C4-2B (cell line): ENCODE measurements around the gene PTGDS.

Experiments
- H3K27ac ChIP-seq: fragments of 450-650 bp; 2 replicates; pipeline ENCODE4 v1.5.1; 2017
- ZFX ChIP-seq: fragments of 450-650 bp; IDR thresholded peaks from 2 replicates; pipeline ENCODE4 v1.6.1; 2017
- TF ChIP-seq, protein P1 (sequence below): fragments of 450-650 bp; conservative IDR thresholded peaks from 2 replicates; pipeline ENCODE4 v1.5.1; 2017; ENCODE audit warnings: mild to moderate bottlenecking

Gene PTGDS

DNA sequence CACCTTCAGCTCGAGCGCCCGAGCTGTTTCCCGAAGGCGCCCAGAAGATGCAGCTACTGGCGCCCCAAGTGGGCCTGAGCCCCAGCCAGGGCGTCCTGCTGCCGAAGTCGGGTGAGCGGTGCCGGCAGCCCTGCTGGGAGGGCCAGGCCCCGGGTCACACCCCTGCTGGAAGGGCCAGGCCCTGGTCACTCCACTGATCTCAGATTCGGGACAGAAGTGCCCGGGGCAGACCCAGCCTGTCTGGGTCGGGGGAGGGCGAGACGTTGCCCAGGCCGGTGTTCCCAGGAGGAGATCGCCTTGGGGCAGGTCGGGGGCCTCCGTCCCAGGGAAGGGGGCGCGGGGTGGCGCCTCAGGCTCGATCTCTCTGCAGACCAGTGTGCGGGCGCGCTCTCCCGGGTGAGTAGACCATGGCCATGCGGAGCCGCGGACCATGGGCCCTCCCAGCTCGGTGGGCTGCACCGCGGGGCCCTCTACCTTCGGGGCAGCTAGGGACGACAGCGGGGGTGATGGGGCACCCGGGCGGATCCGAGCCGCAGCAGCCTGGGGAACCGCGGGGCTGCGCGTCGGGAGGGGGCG, 7.8 kb downstream of the PTGDS start:
- no peak for TF ChIP-seq ZFX
- TF ChIP-seq, protein P1, sequence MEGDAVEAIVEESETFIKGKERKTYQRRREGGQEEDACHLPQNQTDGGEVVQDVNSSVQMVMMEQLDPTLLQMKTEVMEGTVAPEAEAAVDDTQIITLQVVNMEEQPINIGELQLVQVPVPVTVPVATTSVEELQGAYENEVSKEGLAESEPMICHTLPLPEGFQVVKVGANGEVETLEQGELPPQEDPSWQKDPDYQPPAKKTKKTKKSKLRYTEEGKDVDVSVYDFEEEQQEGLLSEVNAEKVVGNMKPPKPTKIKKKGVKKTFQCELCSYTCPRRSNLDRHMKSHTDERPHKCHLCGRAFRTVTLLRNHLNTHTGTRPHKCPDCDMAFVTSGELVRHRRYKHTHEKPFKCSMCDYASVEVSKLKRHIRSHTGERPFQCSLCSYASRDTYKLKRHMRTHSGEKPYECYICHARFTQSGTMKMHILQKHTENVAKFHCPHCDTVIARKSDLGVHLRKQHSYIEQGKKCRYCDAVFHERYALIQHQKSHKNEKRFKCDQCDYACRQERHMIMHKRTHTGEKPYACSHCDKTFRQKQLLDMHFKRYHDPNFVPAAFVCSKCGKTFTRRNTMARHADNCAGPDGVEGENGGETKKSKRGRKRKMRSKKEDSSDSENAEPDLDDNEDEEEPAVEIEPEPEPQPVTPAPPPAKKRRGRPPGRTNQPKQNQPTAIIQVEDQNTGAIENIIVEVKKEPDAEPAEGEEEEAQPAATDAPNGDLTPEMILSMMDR, result no peak
- no peak overlapping the region for H3K27ac ChIP-seq

DNA sequence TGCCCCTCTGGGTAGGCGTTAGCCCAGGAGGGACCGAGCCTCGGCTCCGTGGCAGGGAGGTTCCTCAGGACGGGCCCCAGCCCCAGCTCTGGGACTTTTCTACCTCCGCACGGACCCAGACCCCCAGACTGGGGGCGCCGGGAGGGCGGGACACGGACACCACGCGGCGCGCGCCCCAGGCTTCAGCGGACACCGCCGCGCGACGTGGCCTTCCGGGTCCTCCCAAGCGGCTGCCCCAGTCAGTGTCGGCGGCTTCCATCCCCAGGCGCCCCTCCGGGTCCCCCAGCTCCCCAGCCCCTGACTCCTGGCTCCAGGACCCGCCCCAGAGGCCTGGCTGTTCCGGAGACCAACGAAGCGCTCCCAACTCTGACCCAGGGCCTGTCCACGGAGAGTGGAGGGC, 8.5 kb downstream of the PTGDS start:
- no peak for TF ChIP-seq ZFX
- TF ChIP-seq, protein P1, result no peak
- H3K27ac ChIP-seq, result no peak overlapping the region

DNA sequence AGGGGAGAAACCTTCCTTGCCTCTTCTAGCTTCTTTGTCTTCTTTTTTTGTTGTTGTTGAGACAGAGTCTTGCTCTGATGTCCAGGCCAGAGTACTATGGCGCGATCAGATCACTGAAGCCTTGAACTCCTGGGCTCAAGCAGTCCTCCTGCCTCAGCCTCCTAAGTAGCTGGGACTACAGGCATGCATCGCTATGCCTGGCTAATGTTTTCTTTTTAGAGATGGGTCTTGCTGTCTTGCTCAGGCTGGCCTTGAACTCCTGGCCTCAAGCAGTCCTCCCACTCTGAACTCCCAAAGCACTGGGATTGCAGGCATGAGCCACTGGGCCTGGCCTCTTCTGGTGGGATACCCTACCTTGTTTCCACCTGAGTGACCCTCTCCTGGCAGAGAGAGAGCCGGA, 11.6 kb downstream of the PTGDS start:
- no peak for TF ChIP-seq ZFX
- TF ChIP-seq, protein P1, result no peak
- H3K27ac ChIP-seq, result peak overlapping the region; percentile 73

DNA sequence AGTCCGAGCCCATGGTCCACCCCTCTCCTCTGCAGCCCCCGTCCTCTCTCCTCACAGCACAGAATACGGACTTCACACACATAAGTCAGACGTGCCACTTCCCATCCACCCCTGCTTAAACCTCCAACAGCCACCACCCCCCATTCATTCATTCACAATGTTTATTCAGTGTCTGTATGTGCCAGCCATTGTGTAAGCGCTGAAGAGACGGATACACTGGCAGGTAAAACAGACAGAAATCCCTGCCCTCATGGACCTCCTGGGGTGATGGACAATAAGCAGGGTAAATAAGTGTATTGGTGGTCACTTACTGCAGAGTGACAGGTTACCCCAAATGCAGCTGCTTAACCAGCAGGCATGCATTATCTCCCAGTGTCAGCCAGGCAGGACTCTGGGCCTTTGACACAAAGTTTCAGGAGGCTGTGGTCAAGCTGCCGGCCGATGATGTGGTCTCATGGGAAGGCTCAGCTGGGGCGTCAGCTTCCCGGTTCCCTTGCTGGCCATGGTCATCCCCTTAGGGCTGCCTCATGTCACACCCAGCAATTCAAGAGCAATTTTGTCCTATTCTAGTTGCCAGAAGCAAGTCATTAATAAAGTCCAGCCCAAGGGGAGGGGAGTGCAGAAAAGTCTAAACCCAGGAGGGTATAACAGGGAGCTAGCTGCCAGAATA, 13.1 kb downstream of the PTGDS start:
- TF ChIP-seq, protein P1, result no peak
- no peak for TF ChIP-seq ZFX
- H3K27ac ChIP-seq, result peak overlapping the region; percentile 86; the same call in 1 of the 2 replicates

DNA sequence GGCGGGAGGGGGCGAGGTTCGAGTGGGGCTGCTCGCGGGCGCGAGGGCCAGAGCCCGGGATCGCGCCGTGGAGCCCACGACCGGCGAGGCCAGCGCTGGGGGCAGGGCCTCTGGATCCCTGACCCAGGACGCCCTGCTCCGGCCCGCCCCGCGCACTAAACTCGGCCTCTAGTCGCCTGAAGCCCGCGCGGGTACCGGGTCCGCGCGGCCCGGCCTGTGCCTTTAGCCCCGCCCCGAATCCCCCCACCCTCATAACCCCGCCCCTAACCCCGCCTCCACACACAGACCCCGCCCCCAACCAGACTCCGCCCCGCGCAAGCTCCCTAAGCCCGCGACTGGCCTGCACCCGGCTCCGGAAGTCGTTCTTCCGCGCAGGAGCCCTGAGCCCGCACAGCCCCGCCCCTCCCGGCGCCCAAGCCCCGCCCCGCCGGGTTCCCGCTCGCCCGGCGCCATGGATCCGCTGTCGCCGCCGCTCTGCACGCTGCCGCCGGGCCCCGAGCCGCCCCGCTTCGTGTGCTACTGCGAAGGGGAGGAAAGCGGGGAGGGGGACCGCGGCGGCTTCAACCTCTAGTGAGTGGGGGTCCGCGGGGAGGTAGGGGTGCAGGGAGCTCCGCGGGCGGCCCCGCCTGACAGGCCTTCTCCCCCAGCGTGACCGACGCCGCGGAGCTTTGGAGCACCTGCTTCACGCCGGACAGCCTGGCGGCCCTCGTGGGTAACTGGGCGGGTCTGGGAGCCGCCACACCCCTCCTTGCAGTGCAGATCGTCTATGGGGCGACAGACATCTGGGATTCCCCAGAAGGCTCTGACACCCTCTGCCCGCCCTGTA, 14.9 kb downstream of the PTGDS start, which contains the start of gene PAXX:
TSS of gene PAXX (plus strand) at position 430 of the 826 bp plus-strand sequence. CDS start at position 452, 22 bp downstream.
- peak; percentile 86; the same call in 1 of the 2 replicates for TF ChIP-seq ZFX
- TF ChIP-seq, protein P1, result no peak
- H3K27ac ChIP-seq, result peak within 1 kb of the TSS; percentile 86

DNA sequence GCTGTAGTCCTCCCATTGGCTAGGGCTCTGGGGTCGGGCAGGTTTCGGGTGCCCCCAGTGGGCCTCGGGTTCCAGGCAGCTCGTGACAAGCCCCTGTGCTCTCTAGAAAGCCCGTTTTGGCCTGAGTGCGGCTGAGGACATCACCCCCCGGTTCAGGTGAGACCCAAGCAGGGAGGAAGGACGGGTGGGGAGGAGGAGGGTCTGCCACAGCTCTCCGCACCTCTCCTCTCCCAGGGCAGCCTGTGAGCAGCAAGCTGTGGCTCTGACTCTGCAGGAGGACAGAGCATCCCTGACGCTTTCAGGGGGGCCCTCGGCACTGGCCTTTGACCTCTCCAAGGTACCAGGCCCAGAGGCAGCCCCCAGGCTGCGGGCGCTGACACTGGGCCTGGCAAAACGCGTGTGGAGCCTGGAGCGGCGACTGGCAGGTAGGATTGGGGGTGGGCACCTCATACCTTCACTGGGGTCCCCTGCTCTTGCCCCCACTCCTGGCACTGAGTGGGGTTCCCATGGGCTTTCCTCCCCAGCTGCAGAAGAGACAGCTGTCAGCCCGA, 15.6 kb downstream of the PTGDS start:
- no peak for TF ChIP-seq ZFX
- TF ChIP-seq, protein P1, result no peak
- H3K27ac ChIP-seq, result peak overlapping the region; percentile 86
